GM12874 (cell line): ENCODE results near the gene RGS11.

Experiments used
- CTCF ChIP-seq: IDR thresholded peaks from 2 replicates; pipeline ENCODE4 v1.5.1; 2011; ENCODE audit warnings: low read depth, mild to moderate bottlenecking, control low read depth, low read length, moderate library complexity; ENCODE audit not compliant: insufficient read depth

Gene RGS11

GRCh38 chr16:275786-276232 lies at the start of gene RGS11:
TSS of gene RGS11 (minus strand) at chr16:275944. CDS start at chr16:275911, 33 bp downstream.
- no peak for TF ChIP-seq CTCF

- no peak for TF ChIP-seq CTCF
Observed at GRCh38 chr16:324451-325334, 48.9 kb upstream of the RGS11 start.

GRCh38 chr16:324201-324450 lies 48.4 kb upstream of the RGS11 start:
- TF ChIP-seq CTCF = no peak

- no peak for TF ChIP-seq CTCF
Observed at GRCh38 chr16:322476-323143, 46.9 kb upstream of the RGS11 start.

- no peak for TF ChIP-seq CTCF
Observed at GRCh38 chr16:321532-321931, 45.8 kb upstream of the RGS11 start.

GRCh38 chr16:320206-320605 lies 44.5 kb upstream of the RGS11 start:
- no peak for TF ChIP-seq CTCF

- TF ChIP-seq CTCF = peak; percentile 31; the same call in 1 of the 2 replicates
Observed at GRCh38 chr16:318628-319027, 42.9 kb upstream of the RGS11 start.
